ENCODE data around the gene RPS13. TPM values are rescaled to one million over a fixed set of nuclear protein-coding genes. Genes with fewer than 3 reads are reported as not detected.

RPS13 gene
- total RNA-seq, 1 donor from 2014 or later: 856 TPM

DNA sequence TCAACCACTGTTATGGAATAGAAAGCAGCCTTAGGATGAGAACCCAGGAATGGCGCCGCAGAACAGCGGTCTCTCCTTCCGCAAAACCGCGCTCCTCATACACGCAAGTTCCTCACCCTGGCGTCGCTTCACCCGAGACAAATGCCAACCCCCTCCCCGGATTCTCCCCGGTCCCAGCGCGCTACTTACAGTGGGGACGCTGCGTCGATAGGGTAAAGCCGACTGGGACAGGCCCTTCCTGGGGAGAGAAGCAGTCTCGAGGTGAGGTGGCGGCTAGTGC is 287 bp downstream of the RPS13 start:
- Histone ChIP-seq H3K9me3 (ENCODE audit: insufficient read depth, low read depth, low read length) (no peaks in the 10 kb centered on the region), H3K79me2 (ENCODE audit: insufficient read depth, low read length) (peaks cover 33% of the 10 kb centered on the region), H3K4me3 (ENCODE audit: insufficient read depth, low read depth, low read length) (peak overlapping the region; percentile 98), H3K27ac (ENCODE audit: low read depth, low read length) (peak overlapping the region; percentile 94), H3K36me3 (ENCODE audit: insufficient read depth, low read length) (peaks cover 27% of the 10 kb centered on the region), H2AFZ (ENCODE audit: low read depth, low read length) (peak overlapping the region; percentile 71), H4K20me1 (ENCODE audit: insufficient read depth, low read length) (peaks cover 37% of the 10 kb centered on the region), H3K27me3 (ENCODE audit: insufficient read depth, low read length) (no peaks in the 10 kb centered on the region), H3K4me2 (ENCODE audit: low read length) (peak overlapping the region; percentile 99), H3K9ac (ENCODE audit: low read length) (peak overlapping the region; percentile 99), H3K4me1 (ENCODE audit: insufficient read depth, low read length) (peaks cover 3% of the 10 kb centered on the region)
- no peaks in the 10 kb centered on the region for H3K27me3 Mint-ChIP-seq (ENCODE audit: low read depth, unreplicated experiment)
- DNase-seq (ENCODE audit: low read depth): no peak
- H3K4me1 Mint-ChIP-seq (ENCODE audit: low read depth, unreplicated experiment): peaks cover 27% of the 10 kb centered on the region
- peaks cover 11% of the 10 kb centered on the region for H3K36me3 Mint-ChIP-seq (ENCODE audit: low read depth, unreplicated experiment)
- no peak for TF ChIP-seq EZH2 (IDR thresholded peaks at IDR 0.05; ENCODE audit: insufficient read depth, low read length)
- TF ChIP-seq, protein P1, sequence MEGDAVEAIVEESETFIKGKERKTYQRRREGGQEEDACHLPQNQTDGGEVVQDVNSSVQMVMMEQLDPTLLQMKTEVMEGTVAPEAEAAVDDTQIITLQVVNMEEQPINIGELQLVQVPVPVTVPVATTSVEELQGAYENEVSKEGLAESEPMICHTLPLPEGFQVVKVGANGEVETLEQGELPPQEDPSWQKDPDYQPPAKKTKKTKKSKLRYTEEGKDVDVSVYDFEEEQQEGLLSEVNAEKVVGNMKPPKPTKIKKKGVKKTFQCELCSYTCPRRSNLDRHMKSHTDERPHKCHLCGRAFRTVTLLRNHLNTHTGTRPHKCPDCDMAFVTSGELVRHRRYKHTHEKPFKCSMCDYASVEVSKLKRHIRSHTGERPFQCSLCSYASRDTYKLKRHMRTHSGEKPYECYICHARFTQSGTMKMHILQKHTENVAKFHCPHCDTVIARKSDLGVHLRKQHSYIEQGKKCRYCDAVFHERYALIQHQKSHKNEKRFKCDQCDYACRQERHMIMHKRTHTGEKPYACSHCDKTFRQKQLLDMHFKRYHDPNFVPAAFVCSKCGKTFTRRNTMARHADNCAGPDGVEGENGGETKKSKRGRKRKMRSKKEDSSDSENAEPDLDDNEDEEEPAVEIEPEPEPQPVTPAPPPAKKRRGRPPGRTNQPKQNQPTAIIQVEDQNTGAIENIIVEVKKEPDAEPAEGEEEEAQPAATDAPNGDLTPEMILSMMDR (IDR thresholded peaks at IDR 0.05; ENCODE audit: insufficient read depth, low read depth, low read length): no peak
- H3K27ac Mint-ChIP-seq (ENCODE audit: unreplicated experiment): peak overlapping the region; percentile 97
- no peak for FAIRE-seq
- H3K9me3 Mint-ChIP-seq (ENCODE audit: unreplicated experiment): no peaks in the 10 kb centered on the region
- H3K4me3 Mint-ChIP-seq (ENCODE audit: unreplicated experiment): peak overlapping the region; percentile 98

DNA sequence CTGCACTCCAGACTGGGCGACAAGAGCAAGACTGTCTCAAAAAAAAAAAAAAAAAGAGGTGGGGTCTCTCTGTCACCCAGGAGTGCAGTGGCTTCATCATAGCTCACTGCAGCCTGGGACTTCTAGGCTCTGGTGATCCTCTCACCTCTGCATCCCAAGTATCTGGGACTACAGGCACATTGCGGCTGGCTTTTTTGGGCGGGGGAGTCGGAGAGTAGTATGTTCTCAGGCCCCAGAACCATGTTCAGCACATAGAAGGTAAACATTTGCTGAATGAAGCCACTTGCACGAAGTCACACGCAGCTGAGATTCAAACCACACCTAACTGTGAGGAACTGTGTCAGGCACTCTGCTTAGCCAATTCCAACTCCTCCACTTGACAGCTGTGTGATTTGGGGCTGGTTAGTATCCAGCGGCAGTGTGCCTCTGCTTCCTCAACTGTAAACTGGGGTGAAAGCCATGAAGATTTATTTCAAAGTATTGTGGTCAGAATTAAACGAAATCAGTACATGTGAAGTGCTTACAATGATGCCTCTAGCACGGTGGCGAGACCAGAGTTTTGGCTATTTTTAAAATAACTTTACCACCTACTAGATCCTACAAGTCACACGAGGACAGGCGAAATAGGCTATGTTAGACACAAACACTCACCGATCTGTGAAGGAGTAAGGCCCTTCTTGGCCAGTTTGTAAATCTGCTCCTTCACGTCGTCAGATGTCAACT is 789 bp downstream of the RPS13 start:
- no peak for FAIRE-seq
- Histone ChIP-seq H3K36me3 (ENCODE audit: insufficient read depth, low read length) (peaks cover 27% of the 10 kb centered on the region), H3K4me1 (ENCODE audit: insufficient read depth, low read length) (peaks cover 3% of the 10 kb centered on the region), H3K9ac (ENCODE audit: low read length) (peak overlapping the region; percentile 99), H3K4me2 (ENCODE audit: low read length) (peak overlapping the region; percentile 99), H4K20me1 (ENCODE audit: insufficient read depth, low read length) (peaks cover 38% of the 10 kb centered on the region), H3K79me2 (ENCODE audit: insufficient read depth, low read length) (peaks cover 33% of the 10 kb centered on the region), H3K27ac (ENCODE audit: low read depth, low read length) (peak overlapping the region; percentile 94), H3K4me3 (ENCODE audit: insufficient read depth, low read depth, low read length) (peak overlapping the region; percentile 98), H3K27me3 (ENCODE audit: insufficient read depth, low read length) (no peaks in the 10 kb centered on the region), H3K9me3 (ENCODE audit: insufficient read depth, low read depth, low read length) (no peaks in the 10 kb centered on the region), H2AFZ (ENCODE audit: low read depth, low read length) (peak overlapping the region; percentile 71)
- Mint-ChIP-seq H3K27me3 (ENCODE audit: low read depth, unreplicated experiment) (no peaks in the 10 kb centered on the region), H3K27ac (ENCODE audit: unreplicated experiment) (peak overlapping the region; percentile 97), H3K9me3 (ENCODE audit: unreplicated experiment) (no peaks in the 10 kb centered on the region), H3K4me3 (ENCODE audit: unreplicated experiment) (peak overlapping the region; percentile 98), H3K4me1 (ENCODE audit: low read depth, unreplicated experiment) (peaks cover 27% of the 10 kb centered on the region), H3K36me3 (ENCODE audit: low read depth, unreplicated experiment) (peaks cover 11% of the 10 kb centered on the region)
- no peak for TF ChIP-seq EZH2 (IDR thresholded peaks at IDR 0.05; ENCODE audit: insufficient read depth, low read length)
- TF ChIP-seq, protein P1 (IDR thresholded peaks at IDR 0.05; ENCODE audit: insufficient read depth, low read depth, low read length): no peak
- no peak for DNase-seq (ENCODE audit: low read depth)

DNA sequence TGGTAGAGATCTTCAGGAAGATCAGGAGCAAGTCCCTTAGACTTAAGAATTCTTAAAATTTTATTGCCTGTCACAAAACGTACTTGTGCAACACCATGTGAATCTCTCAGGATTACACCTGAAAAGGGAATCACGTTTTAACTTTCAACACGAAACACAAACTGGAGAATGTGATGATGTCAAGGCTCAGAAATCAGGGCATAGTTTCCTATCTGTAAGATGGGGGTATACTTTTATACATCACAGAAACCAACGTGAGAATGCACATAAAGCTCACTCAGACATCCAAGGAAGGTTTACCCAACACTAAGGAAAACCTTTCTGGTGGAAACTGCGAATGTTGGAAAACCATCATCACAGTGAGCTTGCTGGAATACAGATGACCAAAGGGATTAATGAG is 2.0 kb downstream of the RPS13 start:
- peak overlapping the region; percentile 99 for H3K4me2 ChIP-seq (ENCODE audit: low read length)
- Mint-ChIP-seq H3K9me3 (ENCODE audit: unreplicated experiment) (no peaks in the 10 kb centered on the region), H3K4me1 (ENCODE audit: low read depth, unreplicated experiment) (peaks cover 27% of the 10 kb centered on the region), H3K36me3 (ENCODE audit: low read depth, unreplicated experiment) (peaks cover 11% of the 10 kb centered on the region), H3K27me3 (ENCODE audit: low read depth, unreplicated experiment) (no peaks in the 10 kb centered on the region), H3K4me3 (ENCODE audit: unreplicated experiment) (peak overlapping the region; percentile 98), H3K27ac (ENCODE audit: unreplicated experiment) (no peak overlapping the region)
- no peaks in the 10 kb centered on the region for H3K27me3 ChIP-seq (ENCODE audit: insufficient read depth, low read length)
- no peaks in the 10 kb centered on the region for H3K9me3 ChIP-seq (ENCODE audit: insufficient read depth, low read depth, low read length)
- no peak for DNase-seq (ENCODE audit: low read depth)
- TF ChIP-seq, protein P1 (IDR thresholded peaks at IDR 0.05; ENCODE audit: insufficient read depth, low read depth, low read length): no peak
- no peak for TF ChIP-seq EZH2 (IDR thresholded peaks at IDR 0.05; ENCODE audit: insufficient read depth, low read length)
- H3K4me1 ChIP-seq (ENCODE audit: insufficient read depth, low read length): peaks cover 3% of the 10 kb centered on the region
- H3K4me3 ChIP-seq (ENCODE audit: insufficient read depth, low read depth, low read length): peak overlapping the region; percentile 98
- H3K27ac ChIP-seq (ENCODE audit: low read depth, low read length): peak overlapping the region; percentile 17
- H3K79me2 ChIP-seq (ENCODE audit: insufficient read depth, low read length): peaks cover 33% of the 10 kb centered on the region
- peak overlapping the region; percentile 99 for H3K9ac ChIP-seq (ENCODE audit: low read length)
- H2AFZ ChIP-seq (ENCODE audit: low read depth, low read length): no peak overlapping the region
- peaks cover 38% of the 10 kb centered on the region for H4K20me1 ChIP-seq (ENCODE audit: insufficient read depth, low read length)
- peaks cover 27% of the 10 kb centered on the region for H3K36me3 ChIP-seq (ENCODE audit: insufficient read depth, low read length)
- no peak for FAIRE-seq

All from astrocyte (in vitro differentiated cells and primary cell).